Activated CD4-positive, alpha-beta memory T cell treated with anti-CD3 and anti-CD28 coated beads, Interleukin-2, amount 10 ng/mL, durations not matched to agents 7 days and 5 days (primary cell): ENCODE measurements around the gene BCL11B. TPM values are rescaled to one million over a fixed set of nuclear protein-coding genes. Genes with fewer than 3 reads are reported as not detected.

Experiments
- CTCF ChIA-PET: fragments of 350-600 bp; sonication (Branson Sonifier 250); formaldehyde crosslinking; loops from one replicate; lab custom pipeline; 2021; ENCODE audit warnings: antibody characterized with exemption, inconsistent platforms; lab: Charles Lee
- POLR2A ChIA-PET: fragments of 350-600 bp; sonication (Branson Sonifier 250); formaldehyde crosslinking; loops from one replicate; lab custom pipeline; 2021; ENCODE audit warnings: antibody characterized with exemption; lab: Charles Lee
- DNase-seq: peaks from one replicate; pipeline ENCODE4 v3.0.0-alpha.2; 2020
- H3K27ac Mint-ChIP-seq: one replicate; pipeline ENCODE4 v1.8.0; 2021; ENCODE audit warnings: mild to moderate bottlenecking, mixed read lengths
- H3K27me3 Mint-ChIP-seq: one replicate; pipeline ENCODE4 v1.8.0; 2021; ENCODE audit warnings: mixed read lengths
- H3K36me3 Mint-ChIP-seq: one replicate; pipeline ENCODE4 v1.8.0; 2021; ENCODE audit warnings: low read depth, mixed read lengths
- H3K4me1 Mint-ChIP-seq: one replicate; pipeline ENCODE4 v1.8.0; 2021; ENCODE audit warnings: mixed read lengths
- H3K4me3 Mint-ChIP-seq: one replicate; pipeline ENCODE4 v1.8.0; 2021; ENCODE audit warnings: mild to moderate bottlenecking, mixed read lengths
- H3K9me3 Mint-ChIP-seq: one replicate; pipeline ENCODE4 v1.8.0; 2021; ENCODE audit warnings: mixed read lengths
- total RNA-seq, 2 experiments: library from RNA; stranded (reverse); gene quantifications; one replicate each; pipeline ENCODE4 v1.2.3, GENCODE V29; 2021

BCL11B gene
- 10 to 100 TPM; 81.7 to 82.0 TPM for total RNA-seq

- POLR2A ChIA-PET: interaction anchor here (0.7 to 24.6 kb wide), 27 partner anchors 10 to 1894 kb away, joined by 3 to 1689 read pairs (median 5); no protein-coding TSS in a partner anchor
- Mint-ChIP-seq H3K9me3 (no peaks in the 10 kb centered on the region), H3K4me3 (peak within 1 kb of the TSS; percentile 89), H3K36me3 (peaks cover 35% of the 10 kb centered on the region), H3K27me3 (peaks cover 20% of the 10 kb centered on the region), H3K27ac (peak within 1 kb of the TSS; percentile 95), H3K4me1 (peaks cover 30% of the 10 kb centered on the region)
- CTCF ChIA-PET: interaction anchor here (0.6 to 3.9 kb wide), 23 partner anchors 11 to 1295 kb away, joined by 3 to 27 read pairs (median 4); no protein-coding TSS in a partner anchor
- peak; percentile 93 for DNase-seq
These were observed at the start of gene BCL11B for GRCh38 chr14:99271951-99272631. Gene BCL11B (minus strand): TSS chr14:99272197. CDS start chr14:99271218, 979 bp downstream.

- ChIA-PET POLR2A (no interaction called here), CTCF (interaction anchor here (1.6 to 2.3 kb wide), 5 partner anchors 11 to 96 kb away, joined by 5 to 54 read pairs (median 10); no protein-coding TSS in a partner anchor)
- H3K4me3 Mint-ChIP-seq: no peak overlapping the region
- no peaks in the 10 kb centered on the region for H3K9me3 Mint-ChIP-seq
- DNase-seq: no peak
- no peaks in the 10 kb centered on the region for H3K27me3 Mint-ChIP-seq
- H3K27ac Mint-ChIP-seq: no peak overlapping the region
- H3K4me1 Mint-ChIP-seq: peaks cover 14% of the 10 kb centered on the region
- H3K36me3 Mint-ChIP-seq: no peaks in the 10 kb centered on the region
These were observed 49.4 kb upstream of the BCL11B start for GRCh38 chr14:99321236-99321925.

- H3K4me3 Mint-ChIP-seq: no peak overlapping the region
- POLR2A ChIA-PET: interaction anchor here (1.0 to 1.3 kb wide), 2 partner anchors 81 to 94 kb away, joined by 3 read pairs; no protein-coding TSS in a partner anchor
- no peak overlapping the region for H3K27ac Mint-ChIP-seq
- peaks cover 14% of the 10 kb centered on the region for H3K4me1 Mint-ChIP-seq
- H3K36me3 Mint-ChIP-seq: no peaks in the 10 kb centered on the region
- H3K9me3 Mint-ChIP-seq: no peaks in the 10 kb centered on the region
- H3K27me3 Mint-ChIP-seq: no peaks in the 10 kb centered on the region
- CTCF ChIA-PET: interaction anchor here (0.9 to 2.3 kb wide), 22 partner anchors 9 to 1315 kb away, joined by 3 to 54 read pairs (median 6); no protein-coding TSS in a partner anchor
- DNase-seq: no peak
These were observed 48.7 kb upstream of the BCL11B start for GRCh38 chr14:99320621-99321235.

- no peaks in the 10 kb centered on the region for H3K36me3 Mint-ChIP-seq
- H3K9me3 Mint-ChIP-seq: no peaks in the 10 kb centered on the region
- ChIA-PET POLR2A (interaction anchor here (1.0 to 1.3 kb wide), 2 partner anchors 81 to 95 kb away, joined by 3 read pairs; no protein-coding TSS in a partner anchor), CTCF (interaction anchor here (0.6 to 2.3 kb wide), 45 partner anchors 8 to 1581 kb away, joined by 3 to 54 read pairs (median 5); no protein-coding TSS in a partner anchor)
- H3K27ac Mint-ChIP-seq: no peak overlapping the region
- no peaks in the 10 kb centered on the region for H3K27me3 Mint-ChIP-seq
- no peak overlapping the region for H3K4me3 Mint-ChIP-seq
- peaks cover 14% of the 10 kb centered on the region for H3K4me1 Mint-ChIP-seq
- peak; percentile 79 for DNase-seq
These were observed 48.1 kb upstream of the BCL11B start for GRCh38 chr14:99320105-99320572.

- H3K36me3 Mint-ChIP-seq: no peaks in the 10 kb centered on the region
- no peaks in the 10 kb centered on the region for H3K9me3 Mint-ChIP-seq
- H3K4me3 Mint-ChIP-seq: no peak overlapping the region
- peaks cover 14% of the 10 kb centered on the region for H3K4me1 Mint-ChIP-seq
- ChIA-PET CTCF (interaction anchor here (1.1 to 2.3 kb wide), 6 partner anchors 22 to 99 kb away, joined by 3 to 54 read pairs (median 8); no protein-coding TSS in a partner anchor), POLR2A (no interaction called here)
- no peak overlapping the region for H3K27ac Mint-ChIP-seq
- DNase-seq: no peak
- no peaks in the 10 kb centered on the region for H3K27me3 Mint-ChIP-seq
These were observed 46.9 kb upstream of the BCL11B start for GRCh38 chr14:99318959-99319295.

DNA sequence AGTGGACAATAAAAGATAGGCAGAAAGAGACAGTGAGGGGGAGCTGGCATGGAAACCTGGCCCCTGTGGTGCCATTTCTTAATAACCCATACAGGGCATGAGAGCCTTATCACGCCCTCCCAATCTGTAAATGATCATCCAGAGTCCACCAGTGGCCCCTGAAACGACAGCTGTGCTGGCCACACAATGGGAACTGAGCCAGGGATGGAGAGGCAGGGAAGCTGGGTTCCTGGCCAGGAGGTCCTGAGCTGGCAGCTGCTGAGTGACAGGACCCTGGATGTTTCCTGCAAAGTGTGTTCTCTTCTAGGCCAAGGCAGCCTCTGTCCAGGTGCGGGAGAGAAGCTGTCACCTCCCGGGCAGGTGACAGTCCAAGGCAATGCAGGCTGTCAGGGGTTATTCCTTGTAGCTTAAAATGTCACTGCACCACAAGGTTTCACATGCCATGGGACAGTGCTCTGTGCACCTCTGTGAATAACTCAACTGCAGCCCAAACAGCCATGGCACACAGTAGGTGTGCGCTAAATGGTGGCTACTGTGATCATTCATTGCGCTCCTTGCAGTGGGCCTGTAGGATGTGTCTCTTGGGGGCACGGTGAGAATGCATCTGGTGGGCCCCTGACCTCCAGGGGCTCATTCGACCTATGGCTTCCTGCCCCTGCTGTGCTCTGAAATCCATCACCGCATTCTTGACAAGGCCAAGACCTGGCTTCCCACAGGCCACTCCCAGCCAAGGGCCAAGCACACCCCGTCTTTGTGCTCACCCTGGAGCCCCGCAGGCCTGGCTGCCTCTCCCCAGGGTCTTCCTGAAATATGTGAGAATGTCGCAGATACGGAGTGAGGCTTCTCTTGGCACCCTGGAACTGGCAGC is 46.3 kb upstream of the BCL11B start:
- H3K27me3 Mint-ChIP-seq: no peaks in the 10 kb centered on the region
- POLR2A ChIA-PET: interaction anchor here (0.7 kb wide), 1 partner anchor 31 kb away, joined by 3 read pairs; no protein-coding TSS in a partner anchor
- no peaks in the 10 kb centered on the region for H3K36me3 Mint-ChIP-seq
- CTCF ChIA-PET: interaction anchor here (0.6 kb wide), 1 partner anchor 1305 kb away, joined by 3 read pairs; no protein-coding TSS in a partner anchor
- no peak overlapping the region for H3K4me3 Mint-ChIP-seq
- no peak for DNase-seq
- no peaks in the 10 kb centered on the region for H3K9me3 Mint-ChIP-seq
- H3K4me1 Mint-ChIP-seq: peaks cover 14% of the 10 kb centered on the region
- H3K27ac Mint-ChIP-seq: no peak overlapping the region

- H3K4me3 Mint-ChIP-seq: no peak overlapping the region
- H3K27ac Mint-ChIP-seq: no peak overlapping the region
- no peak for DNase-seq
- H3K4me1 Mint-ChIP-seq: peaks cover 14% of the 10 kb centered on the region
- H3K27me3 Mint-ChIP-seq: peaks cover 1% of the 10 kb centered on the region
- no peaks in the 10 kb centered on the region for H3K36me3 Mint-ChIP-seq
- no peaks in the 10 kb centered on the region for H3K9me3 Mint-ChIP-seq
- CTCF ChIA-PET: interaction anchor here (0.6 kb wide), 1 partner anchor 1304 kb away, joined by 3 read pairs; no protein-coding TSS in a partner anchor
- POLR2A ChIA-PET: interaction anchor here (0.7 kb wide), 1 partner anchor 30 kb away, joined by 3 read pairs; no protein-coding TSS in a partner anchor
These were observed 45.5 kb upstream of the BCL11B start for GRCh38 chr14:99317231-99318090.

DNA sequence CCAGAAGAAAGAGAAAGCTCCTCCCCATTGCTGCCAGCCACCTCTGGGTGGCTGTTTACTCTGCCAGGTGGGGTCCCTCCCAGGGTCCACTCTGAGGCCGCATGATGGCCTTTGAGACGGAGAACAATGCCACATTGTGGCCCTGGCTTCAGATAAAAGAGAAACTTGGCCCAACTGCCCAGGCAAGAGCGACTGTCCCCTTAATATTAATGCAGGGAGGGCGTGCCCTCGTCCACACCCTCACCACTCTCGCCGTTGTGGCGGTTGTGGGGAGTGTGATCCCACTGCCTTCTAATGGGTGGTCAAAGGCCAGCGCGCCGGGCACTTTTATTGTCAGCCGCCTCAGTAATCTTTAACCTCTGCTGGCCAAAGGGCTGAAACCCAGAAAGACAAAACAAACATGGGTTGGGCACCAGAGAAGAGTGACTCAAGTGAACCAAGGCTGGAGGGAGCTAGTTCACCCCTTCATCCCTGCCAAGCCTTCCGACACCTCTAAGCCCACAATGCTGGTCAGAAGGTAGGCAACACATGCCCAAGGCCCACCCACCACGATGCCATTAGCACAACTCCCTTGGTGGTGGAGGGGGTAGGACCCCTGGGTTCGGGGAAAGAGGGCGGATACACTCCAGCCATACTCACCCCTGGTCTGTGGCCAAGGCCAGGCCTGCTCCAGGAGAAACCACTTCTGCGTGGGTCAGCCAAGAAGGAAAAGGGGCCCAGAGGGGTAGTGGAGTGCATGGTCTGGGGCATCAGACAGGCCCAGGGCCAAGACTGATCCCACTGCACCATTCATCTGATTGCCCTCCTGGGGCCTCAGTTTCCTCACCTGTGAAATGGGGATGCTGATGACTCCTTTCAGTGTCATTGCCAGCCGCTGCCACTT is 44.5 kb upstream of the BCL11B start:
- Mint-ChIP-seq H3K9me3 (no peaks in the 10 kb centered on the region), H3K4me1 (peaks cover 12% of the 10 kb centered on the region), H3K4me3 (no peak overlapping the region), H3K27ac (no peak overlapping the region), H3K27me3 (peaks cover 1% of the 10 kb centered on the region), H3K36me3 (no peaks in the 10 kb centered on the region)
- ChIA-PET CTCF (no interaction called here), POLR2A (no interaction called here)
- no peak for DNase-seq

DNA sequence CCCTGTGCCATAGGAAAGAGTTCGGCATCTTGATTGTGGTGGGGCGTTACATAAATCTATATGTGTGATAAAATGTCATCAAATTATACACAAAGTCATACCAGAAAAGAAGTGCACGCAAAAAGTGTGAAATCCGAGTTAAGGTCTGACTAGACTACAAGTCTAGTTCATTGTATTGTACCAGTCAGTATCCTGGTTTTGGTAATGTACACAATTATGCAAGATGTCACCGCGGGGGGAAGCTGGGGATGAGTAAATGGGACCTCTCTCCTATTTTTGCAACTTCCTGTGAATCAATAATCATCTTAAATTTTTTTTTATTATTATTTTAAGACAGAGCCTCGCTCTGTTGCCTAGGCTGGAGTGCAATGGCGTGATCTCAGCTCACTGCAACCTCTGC is 43.2 kb upstream of the BCL11B start:
- ChIA-PET POLR2A (no interaction called here), CTCF (no interaction called here)
- Mint-ChIP-seq H3K27ac (no peak overlapping the region), H3K4me1 (peaks cover 6% of the 10 kb centered on the region), H3K27me3 (peaks cover 4% of the 10 kb centered on the region), H3K9me3 (no peaks in the 10 kb centered on the region), H3K36me3 (no peaks in the 10 kb centered on the region), H3K4me3 (no peak overlapping the region)
- DNase-seq: no peak

GRCh38 chr14:99314623-99315022 is 42.6 kb upstream of the BCL11B start:
- H3K4me3 Mint-ChIP-seq: no peak overlapping the region
- POLR2A ChIA-PET: no interaction called here
- no peaks in the 10 kb centered on the region for H3K36me3 Mint-ChIP-seq
- H3K4me1 Mint-ChIP-seq: peaks cover under 1% of the 10 kb centered on the region
- peaks cover 5% of the 10 kb centered on the region for H3K27me3 Mint-ChIP-seq
- H3K9me3 Mint-ChIP-seq: no peaks in the 10 kb centered on the region
- CTCF ChIA-PET: no interaction called here
- no peak for DNase-seq
- no peak overlapping the region for H3K27ac Mint-ChIP-seq
